Measurements from ENCODE around the gene ADAMTS2.
"Not testable (repeated sequence)": the region's sequence is repeated elsewhere in the genome, so short reads cannot be mapped to it uniquely, and the experiment has no call there.

ADAMTS2 gene

DNA sequence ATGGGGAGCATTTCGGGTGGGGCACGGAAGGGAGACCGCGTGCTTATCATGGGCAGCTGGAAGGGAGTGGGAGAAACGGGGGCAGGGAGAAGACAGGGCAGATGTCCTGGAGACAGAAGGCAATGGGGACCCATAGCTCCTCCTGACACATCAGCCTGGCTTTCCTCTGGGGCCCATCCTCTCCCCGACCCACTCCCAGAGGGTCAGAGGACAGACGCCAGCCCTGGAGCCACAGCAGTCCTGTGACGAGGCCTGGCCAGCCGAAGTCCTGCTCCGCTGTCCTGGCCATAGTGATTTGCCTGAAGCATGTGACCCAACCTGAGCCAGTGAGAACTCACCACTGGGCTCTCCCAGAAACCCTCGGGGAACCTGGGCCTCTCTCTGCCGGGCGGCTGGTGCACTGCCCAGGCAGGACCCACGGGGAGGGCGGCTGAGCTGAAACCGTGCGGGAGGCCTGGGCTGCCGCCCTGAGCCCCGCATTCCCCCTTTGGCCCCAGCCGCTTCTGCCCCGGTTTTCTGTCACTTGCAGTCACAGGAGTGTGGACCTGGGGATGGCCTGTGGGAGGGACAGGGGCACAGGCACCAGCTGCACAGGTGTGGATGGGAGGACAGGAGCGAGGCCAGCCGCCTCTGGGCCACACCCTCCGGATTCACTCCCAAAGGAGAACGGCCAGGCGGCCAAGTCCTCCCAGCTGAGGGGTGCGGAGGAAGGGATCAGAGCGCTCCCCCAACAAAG is 19.8 kb downstream of the ADAMTS2 start:
- no peak for DNase-seq (ENCODE audit: low read depth in 2 of 2)

DNA sequence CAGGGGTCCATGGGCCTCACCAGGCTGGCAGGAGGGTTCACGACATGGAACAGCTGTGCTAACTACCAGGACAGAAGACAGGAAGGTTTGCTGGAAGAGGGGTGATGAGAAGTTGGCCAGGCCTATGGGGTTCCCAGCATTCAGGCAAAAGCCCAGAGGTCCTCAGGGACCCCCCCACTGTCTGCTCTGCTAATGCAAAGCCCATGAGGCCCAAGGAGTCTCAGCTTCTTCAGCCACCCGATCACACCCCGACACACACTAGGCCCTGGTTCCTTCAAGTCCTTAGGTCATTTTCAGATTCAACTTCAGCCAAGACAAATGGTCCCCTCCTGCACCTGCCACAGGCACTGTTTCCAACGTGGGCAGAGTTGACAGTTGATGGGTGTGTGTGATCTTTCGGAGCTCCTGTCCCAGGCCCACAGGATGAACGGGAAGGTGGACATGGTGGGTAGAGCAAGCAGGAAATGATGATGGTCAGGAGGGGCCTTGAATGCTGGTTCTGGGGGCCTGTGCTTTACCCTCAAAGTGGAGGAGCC is 20.4 kb downstream of the ADAMTS2 start:
- no peak for DNase-seq (ENCODE audit: low read depth in 2 of 2)

DNA sequence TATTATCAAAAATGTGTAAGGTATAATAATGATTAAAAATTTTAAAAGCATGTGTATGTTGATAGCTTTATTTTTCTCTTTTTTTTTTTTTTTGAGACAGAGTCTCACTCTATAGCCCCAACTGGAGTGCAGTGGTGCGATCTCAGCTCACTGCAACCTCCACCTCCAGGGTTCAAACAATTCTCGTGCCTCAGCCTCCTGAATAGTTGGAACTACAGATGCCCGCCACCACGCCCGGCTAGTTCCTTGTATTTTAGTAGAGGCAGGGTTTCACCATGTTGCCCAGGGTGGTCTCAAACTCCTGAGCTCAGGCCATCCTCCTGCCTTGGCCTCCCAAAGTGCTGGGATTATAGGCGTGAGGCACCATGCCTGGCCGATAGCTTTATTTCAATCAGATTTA is 20.9 kb downstream of the ADAMTS2 start:
- DNase-seq (ENCODE audit: low read depth in 2 of 2) = not testable (repeated sequence)

DNA sequence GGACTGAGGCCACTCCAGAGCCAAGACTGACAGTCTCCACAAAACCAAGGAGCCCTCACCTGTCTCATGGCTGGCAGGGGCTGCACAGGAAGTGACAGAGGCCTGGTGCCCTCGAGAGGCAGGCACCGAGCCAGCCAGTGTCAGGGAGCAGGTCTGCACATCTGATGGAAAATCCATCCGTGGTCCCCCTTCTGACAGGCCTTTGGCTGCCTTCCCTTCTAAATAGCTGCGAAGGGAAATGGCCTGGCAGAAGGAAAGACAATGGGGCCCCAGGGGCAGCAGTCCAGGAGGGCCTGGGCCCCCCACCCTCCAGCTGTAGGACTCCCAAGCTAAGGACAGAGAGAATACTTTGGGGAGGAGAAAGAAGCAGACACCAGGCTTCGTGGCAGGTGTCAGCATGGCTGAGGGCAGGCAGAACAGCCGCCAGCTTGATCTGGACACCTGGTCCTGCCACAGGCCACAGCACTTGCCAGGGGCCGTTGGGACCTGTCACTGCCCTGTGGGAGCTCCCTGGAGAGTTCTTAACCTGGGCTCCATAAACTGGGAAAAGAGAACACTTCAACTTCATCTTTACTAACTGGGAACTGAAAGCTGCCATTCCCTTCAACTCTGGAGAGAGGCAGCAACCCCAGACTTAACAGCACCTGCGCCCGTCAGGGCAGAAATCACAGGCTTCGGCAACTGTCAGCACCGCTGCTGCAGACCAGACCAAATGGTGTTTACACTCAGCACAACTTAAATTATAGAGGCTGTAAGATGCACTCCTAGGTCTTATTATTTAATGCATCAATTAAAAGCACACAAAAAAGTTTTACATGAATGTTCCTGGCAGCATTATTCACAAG is 22.0 kb downstream of the ADAMTS2 start:
- no peak for DNase-seq (ENCODE audit: low read depth in 2 of 2)

DNA sequence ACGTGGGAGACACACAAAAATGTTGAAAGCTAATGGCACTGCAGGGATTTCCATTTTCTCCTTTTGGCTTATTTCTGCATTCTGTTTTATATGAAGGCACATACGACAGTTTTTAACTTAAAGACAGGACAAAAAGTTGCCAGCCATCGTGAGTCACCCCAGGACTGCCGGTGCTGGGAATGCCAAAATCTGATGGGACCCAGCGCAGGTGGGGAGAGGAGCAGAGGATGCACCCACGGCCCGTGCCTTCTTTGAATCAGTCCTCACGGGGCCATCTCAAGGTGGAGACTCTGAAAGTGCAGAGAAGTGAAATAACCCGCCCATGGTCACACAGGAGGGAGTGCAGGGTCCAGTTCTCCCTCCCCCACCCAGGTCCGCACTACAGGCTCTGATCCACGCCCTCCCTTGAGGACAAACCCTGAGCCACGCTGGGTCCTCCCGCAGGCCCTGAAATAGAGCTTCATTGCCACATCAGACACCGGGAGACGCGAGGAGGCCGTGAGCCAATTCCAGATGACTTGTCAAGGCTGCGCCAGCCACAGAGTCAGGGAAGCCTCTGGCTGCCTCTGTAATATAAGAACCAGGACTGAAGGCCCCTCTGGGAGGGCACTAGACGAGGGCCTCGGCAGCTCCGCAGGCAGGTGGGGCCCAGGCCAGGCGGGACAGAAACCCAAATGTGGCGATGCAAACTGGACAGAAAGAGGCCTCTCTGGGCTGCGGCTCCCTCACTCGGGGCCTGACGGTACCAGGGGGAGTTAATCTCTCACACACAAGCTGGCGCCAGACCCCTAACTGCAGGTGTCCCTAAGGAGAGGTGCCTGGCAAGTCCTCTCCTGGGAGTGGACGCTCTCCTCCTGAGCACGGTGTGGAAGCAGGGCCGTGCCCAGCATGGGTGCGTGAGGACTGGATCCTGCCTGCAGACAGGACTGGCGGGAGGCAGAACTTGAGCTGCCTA is 22.9 kb downstream of the ADAMTS2 start:
- DNase-seq (ENCODE audit: low read depth in 2 of 2) = no peak

DNA sequence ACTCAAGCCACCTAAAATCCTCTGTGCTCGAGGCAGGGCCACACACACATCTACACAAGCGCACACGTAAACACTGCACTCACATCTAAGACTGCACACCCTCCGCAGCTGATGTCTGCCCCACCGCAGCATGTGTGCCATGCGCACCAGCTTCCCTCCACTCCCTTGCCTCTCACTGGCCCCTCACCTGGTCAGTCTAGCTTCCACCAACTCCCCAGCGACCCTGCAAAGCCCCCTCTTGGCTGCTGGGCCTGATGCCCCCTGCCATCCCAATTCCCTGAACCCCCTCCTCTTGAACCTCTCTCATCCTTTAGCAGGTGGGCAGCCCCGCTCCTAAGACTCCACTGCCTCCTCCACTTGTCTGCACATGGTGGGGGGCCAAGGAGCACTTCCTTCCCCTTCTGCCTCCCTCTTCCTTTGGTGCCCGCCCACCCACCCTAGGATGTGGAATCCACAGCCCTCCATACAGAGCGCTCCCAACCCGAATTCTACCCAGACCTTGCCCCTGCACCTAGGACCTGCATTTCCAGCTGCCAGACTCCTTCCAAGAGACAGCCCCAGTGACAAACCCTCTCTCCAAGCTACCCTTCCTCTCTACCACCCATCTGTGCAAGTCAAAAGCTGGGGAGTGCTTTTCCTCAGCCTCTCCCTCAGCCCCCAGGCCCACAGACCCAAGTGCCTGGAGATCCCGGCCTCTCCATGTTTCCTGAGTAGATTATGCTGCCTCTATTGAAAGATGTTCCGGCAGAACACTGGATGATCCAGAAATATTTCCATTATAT is 23.9 kb downstream of the ADAMTS2 start:
- DNase-seq (ENCODE audit: low read depth in 2 of 2) = no peak

DNA sequence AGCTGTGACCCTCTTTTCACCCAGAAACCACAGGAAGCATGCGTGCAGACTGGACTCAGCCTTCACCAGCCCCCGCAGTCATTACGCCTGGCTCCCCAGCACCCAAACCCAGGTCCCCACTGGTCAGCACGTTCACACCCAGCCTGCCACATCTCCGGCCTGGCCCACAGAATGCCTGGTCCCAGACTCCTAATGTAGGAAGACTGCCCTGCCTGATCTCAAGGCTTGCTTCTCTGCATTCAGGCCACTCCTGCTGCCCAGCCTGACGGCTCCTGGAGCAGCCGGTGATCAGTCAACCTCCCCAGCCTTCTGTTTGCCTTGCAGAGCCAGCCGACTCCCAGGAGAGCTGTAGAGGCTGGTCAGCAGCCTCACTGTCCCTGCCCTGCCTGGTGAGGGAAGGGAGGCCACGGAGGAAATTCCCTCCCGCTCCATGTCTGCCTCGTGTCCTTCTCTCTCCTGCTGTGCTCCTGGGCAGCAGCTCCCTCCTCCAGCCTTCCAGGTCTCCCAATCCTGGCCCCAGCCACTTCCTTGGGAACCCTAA is 25.4 kb downstream of the ADAMTS2 start:
- DNase-seq (ENCODE audit: low read depth in 2 of 2) = no peak

DNA sequence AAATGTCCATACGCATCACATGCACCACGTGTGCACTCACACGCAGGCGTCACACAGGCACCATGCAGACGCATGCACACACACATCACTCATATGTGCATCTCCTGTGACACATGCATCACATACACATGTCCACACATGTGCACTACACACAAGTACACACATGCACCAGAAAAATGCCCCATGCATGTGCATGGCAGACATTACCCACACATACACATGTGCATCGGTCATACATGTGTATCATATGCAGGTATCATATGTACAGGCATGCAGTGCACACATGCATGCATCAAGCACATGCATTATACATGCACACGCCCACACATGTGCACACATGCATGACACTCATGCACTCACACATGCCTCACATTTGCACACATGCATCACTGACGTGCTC is 26.1 kb downstream of the ADAMTS2 start:
- no peak for DNase-seq (ENCODE audit: low read depth in 2 of 2)

DNA sequence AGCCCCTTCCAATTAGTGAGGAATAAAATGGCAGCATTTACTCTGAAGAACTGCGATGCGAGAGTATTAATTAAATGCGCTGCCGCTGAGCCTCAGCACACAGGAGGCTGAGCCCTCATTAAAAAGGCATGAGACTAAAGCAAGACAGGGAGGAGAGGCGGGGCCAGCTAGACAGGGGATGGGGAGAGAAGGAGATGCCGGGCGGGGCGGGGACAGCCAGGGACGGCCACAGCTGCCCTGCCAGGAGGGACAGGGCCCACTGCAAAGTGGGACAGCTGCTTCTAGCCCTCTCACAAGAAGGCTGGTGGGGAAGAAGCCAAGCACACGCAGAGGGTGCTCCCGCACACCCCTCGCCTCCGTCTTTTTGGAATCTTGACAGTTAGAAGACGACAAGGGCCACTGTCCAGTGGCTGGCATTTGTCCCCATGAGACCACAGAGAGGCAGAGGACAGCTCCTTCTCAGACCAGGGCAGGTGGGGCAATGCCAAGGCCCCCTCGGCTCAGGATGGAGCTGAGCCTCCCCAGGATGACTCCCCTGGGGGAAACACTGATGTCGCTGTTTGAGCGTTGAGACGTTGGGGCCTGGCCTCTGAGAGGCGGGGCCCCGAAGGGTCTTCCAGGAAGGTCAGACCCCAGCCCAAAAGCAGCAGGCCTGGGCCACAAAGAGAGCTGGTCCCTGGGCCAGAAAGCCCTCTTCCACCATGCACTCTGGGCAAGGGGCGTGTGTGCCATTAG is 26.9 kb downstream of the ADAMTS2 start:
- no peak for DNase-seq (ENCODE audit: low read depth in 2 of 2)

DNA sequence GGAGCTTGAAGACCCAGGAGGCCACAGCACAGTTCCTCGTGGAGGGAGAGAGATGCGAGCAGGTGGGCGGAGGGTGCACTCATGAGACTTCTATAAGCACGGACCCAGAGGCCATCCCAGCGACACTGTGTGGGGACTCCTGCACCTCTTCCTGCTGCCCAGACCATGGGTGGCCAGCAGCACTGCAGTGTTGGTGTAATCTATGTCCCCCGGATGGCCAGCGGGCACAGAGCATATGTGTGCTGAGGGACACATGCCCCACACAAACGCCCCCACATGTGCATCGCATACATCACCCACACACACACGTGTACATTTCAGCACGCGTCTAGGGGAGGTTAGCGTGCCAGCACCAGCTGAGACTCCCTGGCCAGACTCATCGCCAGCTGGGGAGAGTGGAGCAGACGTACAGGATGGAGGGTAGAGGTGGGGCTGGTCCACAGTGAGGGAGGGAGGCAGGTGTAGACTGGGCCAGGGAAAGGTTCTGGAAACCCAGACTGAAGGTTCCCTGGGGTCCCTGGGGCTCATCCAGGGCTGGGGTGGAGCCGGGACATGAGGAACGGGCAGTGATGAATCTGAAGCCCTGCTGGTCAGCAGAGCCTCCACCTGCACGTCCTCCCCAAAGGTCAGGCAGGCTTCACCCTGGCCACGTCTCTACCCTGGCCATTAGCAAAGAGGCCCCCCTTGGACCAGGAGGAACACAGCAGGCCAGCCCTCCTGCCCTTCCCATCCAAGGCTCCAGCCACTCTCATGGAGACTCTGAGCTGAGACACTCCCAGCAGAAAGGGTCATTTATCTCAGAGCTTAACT is 27.6 kb downstream of the ADAMTS2 start:
- no peak for DNase-seq (ENCODE audit: low read depth in 2 of 2)

DNA sequence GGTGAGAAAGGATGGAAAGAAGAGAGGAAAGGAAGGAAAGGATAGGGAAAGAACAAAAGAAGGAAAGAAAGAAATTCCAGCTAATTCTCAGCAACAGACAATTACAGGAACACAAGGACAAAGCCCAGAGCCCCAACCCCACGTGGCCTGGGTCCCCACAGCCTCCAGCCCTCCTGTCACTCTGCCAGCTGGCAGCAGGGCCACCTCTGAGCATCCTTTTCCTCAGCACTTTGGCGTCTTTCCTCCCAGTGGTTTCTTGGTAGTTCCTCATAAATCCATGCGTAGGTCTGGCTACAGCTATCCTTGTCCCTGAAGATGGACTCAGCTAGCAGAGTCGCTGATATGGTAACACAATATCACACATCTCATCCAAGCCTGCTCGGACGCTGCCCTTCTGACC is 28.3 kb downstream of the ADAMTS2 start:
- no peak for DNase-seq (ENCODE audit: low read depth in 2 of 2)

DNA sequence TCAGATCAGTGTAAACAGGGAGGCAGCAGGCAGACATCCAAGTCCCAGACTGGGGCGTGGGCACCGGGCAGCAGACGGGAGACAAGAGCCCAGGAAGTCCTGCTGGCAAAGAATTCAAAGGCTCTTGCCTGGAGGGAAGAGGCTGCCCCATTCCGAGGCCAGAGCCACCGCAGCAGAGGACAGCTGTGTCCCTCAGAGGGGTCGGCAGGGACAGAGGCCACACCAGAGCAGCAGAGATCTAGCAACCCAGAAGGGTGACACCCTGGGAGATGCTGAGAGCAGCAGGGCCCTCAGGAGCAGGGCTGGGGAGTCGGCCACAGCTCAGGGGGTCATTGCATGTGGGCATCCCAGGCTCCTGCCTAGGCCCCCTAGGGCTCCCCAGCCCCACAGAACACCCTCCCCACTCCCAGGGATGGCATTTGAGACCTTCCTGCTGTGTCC is 29.1 kb downstream of the ADAMTS2 start:
- no peak for DNase-seq (ENCODE audit: low read depth in 2 of 2)

DNA sequence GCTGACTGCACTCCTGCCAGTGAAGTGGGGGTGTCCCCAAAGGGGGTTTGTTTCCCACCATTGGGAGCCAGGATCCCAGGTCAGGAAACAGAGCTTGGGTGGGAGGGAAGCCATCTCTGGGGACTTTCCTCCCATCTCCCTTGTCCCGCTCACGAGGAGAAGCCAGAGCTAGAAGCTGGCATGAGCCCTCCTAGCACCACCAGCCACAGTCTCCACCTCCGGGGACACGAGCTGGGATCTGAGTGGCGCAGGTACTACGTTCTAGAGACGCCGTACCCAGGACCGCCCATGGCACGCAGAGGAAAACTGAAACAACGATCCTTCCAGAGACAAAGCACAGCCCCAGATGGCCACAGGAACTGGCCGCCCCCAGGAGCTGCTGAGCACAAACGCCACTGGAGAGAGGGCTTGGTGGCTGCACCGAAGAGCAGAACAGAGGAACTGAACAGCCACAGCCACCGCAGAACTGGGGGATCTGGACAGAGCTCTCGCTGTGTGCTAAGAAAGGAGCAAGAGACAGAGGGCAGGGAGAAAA is 29.8 kb downstream of the ADAMTS2 start:
- DNase-seq (ENCODE audit: low read depth in 2 of 2) = no peak

DNA sequence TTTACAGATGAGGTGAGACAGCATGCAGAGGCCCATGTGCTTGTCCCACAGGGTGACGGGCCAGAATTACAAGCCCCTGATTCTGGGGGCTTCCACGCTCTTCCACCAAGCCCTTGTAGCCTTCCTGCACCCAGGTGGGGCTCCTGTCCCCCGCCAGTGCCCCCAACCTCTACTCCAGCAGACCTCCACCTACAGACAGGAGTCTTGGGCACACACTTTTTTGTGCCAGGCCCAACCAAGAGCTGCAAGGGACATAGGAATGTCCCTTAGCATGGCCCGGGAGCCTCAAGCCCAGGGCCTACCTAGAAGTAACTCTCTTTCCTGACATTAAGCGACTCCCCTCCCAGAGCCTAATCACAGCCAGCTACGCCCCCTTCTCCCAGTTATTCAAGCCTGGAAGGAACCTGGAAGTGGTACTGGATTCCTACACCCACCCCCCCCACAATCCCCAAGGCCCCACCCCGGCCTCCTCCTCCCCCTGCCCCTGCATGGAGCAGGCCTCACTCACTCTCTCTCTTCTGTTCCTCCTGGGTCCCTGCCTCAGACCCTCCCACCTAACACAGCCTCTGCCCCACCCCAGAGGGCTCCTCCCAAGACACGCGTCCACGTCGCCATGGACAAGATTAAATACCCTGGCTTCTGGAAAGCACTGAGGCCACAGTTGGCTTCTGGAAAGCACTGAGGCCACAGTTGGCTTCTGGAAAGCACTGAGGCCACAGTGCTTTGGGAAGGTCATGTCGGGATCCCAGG is 30.5 kb downstream of the ADAMTS2 start:
- no peak for DNase-seq (ENCODE audit: low read depth in 2 of 2)

DNA sequence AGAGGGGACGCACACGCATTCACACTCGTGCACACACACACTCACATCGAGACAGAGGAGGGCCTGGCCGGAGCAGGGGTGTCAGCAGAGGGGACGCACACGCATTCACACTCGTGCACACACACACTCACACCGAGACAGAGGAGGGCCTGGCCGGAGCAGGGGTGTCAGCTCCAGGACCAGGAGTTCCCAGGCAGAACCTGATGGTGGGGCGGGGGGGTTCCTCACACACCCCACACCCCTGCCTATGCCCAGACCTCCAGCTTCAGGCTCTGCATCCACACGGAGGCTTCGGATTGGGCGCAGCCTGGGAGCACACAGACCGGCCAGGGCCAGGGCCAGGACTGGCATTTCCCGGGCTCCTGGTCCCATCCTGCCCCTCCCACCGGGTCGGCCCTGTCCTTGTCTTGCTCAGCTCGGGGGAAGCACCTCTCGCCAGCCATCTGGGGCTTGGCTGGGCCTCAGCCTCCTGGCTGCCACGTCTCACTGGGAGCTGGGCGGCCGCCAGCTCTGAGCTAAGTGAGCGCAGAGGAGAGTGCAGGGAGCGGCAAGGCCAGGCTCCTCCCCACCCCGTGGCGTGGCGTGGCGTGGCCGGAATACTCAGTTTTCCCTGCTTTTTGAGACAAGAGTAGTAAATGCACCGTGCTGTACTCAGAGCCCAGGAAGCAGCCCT is 31.3 kb downstream of the ADAMTS2 start:
- no peak for DNase-seq (ENCODE audit: low read depth in 2 of 2)

DNA sequence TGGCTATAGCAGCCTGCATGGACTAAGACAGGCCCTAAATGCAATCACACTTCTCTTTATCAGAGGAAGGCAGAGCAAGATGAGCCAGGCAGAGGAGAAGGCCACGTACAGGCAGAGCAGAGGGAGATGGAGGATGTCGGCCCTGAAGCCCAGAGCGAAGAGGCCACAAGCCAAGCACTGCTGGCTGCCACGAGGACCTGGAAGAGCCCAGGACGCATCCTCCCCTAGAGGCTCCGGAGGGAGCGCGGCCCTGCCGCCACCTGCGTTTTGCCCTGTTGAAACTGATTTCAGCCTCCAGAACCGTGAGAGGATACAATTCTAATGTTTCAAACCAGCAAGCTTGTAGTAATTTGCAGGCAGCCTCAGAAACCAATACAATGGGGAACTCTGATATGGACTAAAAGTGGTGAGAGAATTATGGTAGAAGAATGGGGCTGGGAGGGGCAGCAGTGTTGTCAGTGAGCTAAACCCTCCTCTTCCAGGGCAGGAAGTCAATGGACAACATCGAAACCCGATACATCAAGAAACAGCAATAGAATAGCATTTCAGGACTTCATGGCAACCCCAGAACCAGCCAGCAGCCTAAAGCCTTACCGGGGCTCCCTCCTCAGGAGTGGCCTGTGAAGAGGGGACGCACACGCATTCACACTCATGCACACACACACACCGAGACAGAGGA is 32.6 kb downstream of the ADAMTS2 start:
- no peak for DNase-seq (ENCODE audit: low read depth in 2 of 2)

DNA sequence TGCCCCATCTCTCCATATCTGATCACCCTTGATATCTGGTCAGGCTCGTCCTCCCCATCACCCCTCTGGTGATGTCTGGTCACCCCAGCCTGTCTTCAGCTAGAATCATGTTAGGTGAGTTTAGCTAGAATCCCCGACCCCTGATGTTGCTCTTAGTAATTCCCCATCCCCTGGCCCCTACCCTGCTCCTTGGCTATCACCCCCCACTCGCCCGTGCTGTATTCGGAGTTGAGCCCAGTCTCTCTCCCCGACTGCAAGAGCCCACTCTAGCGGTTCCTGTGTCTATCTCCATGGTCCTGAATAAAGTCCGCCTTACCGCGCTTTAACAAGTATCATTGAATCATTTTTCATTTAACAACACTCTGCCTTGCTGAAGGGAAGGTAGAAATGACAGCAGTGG is 33.7 kb downstream of the ADAMTS2 start:
- DNase-seq (ENCODE audit: low read depth in 2 of 2) = no peak

Data from stimulated activated CD8-positive, alpha-beta memory T cell treated with anti-CD3 and anti-CD28 coated beads, Interleukin-7, amount 100 ng/mL, for 4 hours (primary cell).